ENCODE measurements around the gene DPH1.

DNA sequence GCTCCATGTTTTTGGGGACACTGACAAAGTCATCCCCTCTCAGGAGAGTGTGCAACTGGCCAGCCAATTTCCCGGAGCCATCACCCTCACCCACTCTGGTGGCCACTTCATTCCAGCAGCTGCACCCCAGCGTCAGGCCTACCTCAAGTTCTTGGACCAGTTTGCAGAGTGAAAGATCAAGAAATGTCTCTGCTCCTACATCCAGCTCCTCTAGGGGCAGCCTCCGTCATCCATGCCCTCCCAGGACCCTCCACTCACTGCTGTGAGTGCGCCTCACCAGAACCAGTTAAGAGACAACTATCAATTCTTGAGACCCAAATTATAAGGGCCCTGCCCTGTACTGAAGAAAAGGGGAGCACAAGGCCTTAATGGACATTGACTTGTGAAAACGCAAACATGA lies 13.0 kb downstream of the DPH1 start:
- no peak for TF ChIP-seq CTCF (IDR thresholded peaks at IDR 0.05; ENCODE audit: low read depth, low read length)
- TF ChIP-seq EZH2phosphoT487 (IDR thresholded peaks at IDR 0.05; ENCODE audit: low read depth), result no peak
